Measurements from ENCODE around the gene STON1.
"Not testable (repeated sequence)": the region's sequence is repeated elsewhere in the genome, so short reads cannot be mapped to it uniquely, and the experiment has no call there.

The STON1 gene

GRCh38 chr2:48511849-48512470, 18.0 kb upstream of the STON1 start:
- TF ChIP-seq CTCF (IDR thresholded peaks at IDR 0.05; ENCODE audit: control insufficient read depth, extremely low read depth, insufficient read depth): no peak
- no peak overlapping the region for H3K4me3 ChIP-seq (ENCODE audit: low read depth, low read length)
- DNase-seq (ENCODE audit: low read depth): no peak

DNA sequence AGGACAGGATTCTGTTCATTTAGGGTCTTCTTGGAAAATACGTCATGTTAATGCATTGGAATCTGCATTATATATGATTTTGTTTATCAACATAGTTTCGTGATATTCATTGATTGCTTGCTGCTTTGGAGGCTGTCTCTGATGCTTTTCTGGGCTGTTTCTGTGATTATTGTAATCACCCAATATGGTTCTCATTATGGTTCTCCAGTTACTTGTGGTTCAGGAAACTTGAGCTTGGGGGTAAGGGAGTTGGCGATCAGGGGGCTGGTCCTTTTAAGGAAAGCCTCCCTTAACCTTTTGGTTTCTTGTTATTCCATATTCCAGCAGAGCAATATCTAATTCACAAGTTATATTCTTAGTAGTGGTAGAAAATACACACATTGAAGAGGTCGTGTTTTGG, 17.4 kb upstream of the STON1 start:
- H3K4me3 ChIP-seq (ENCODE audit: low read depth, low read length): no peak overlapping the region
- no peak for TF ChIP-seq CTCF (IDR thresholded peaks at IDR 0.05; ENCODE audit: control insufficient read depth, extremely low read depth, insufficient read depth)
- no peak for DNase-seq (ENCODE audit: low read depth)

- DNase-seq (ENCODE audit: low read depth): no peak
- TF ChIP-seq CTCF (IDR thresholded peaks at IDR 0.05; ENCODE audit: control insufficient read depth, extremely low read depth, insufficient read depth): no peak
- H3K4me3 ChIP-seq (ENCODE audit: low read depth, low read length): no peak overlapping the region
Measured at GRCh38 chr2:48514348-48515003, 15.5 kb upstream of the STON1 start.

DNA sequence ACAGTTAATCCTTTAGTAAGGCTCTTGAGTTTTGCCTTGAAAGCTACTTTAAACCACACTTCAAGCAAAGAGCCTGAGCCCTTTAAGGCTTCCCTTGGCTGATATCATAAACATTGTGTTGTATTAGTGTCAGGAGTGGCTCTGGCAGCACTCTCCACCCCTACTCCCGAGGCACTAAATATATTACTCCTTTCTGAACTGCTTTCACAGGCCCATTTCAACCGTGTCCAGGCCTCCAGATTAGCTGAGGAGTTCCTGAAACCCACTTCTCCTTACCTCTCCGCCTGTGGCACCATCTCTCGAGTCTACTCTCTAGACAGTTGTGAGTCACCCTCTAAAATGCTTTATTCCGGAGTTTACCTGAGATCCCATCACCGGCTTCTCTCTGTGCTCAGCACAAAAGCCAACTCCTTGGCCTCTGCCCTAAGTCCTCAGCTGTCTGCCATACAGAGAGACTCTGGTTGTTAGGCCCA, 14.4 kb upstream of the STON1 start:
- DNase-seq (ENCODE audit: low read depth): no peak
- no peak for TF ChIP-seq CTCF (IDR thresholded peaks at IDR 0.05; ENCODE audit: control insufficient read depth, extremely low read depth, insufficient read depth)
- no peak overlapping the region for H3K4me3 ChIP-seq (ENCODE audit: low read depth, low read length)

DNA sequence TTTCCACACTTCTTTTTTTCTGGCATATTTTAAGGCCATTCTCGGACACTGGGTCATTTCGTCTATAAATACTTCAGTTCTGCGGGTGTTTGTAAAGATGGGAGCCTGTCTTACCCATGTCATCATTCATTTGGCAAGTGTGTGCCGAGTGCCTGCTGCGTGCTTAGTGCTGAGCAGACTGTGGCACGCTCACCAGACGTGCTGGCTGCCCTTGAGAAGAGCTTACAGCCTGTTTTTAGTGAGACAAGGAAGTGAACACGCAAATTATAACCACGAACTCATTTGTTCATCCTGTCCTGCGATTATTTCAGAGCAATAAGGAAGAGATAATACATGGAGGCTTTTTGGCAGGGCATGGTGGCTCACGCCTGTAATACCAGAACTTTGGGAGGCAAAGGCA, 10.4 kb upstream of the STON1 start:
- TF ChIP-seq CTCF (IDR thresholded peaks at IDR 0.05; ENCODE audit: control insufficient read depth, extremely low read depth, insufficient read depth): no peak
- no peak overlapping the region for H3K4me3 ChIP-seq (ENCODE audit: low read depth, low read length)
- no peak for DNase-seq (ENCODE audit: low read depth)

GRCh38 chr2:48524756-48525155, 5.2 kb upstream of the STON1 start:
- not testable (repeated sequence) for DNase-seq (ENCODE audit: low read depth); H3K4me3 ChIP-seq (ENCODE audit: low read depth, low read length)

DNA sequence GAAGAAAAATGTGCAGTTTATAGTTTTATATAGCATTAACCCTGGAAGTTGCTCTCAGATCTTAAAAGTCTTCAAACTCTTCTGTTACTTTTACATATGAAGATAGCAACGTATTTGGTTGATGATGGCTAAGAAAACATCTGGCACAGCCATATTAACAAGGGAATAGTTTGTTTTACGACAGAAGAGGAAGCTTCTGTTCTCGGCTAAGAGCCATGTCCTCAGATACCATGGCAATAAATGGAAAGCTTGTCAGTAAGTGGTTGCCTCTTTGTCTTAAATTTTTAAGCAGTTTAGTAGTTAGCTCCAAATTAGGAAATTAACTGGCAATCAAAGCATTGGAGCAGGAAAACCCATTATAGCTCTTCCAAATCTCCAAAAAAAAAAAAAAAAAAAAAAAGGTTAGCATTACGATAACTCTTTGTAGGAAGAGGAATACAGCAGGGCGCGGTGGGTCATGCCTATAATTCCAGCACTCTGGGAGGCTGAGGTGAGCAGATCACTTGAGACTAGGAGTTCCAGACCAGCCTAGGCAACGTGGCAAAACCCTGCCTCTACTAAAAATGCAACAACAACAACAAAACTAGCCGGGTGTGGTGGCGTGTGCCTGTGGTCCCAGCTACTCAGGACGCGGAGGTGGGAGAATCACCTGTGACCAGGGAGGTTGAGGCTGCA, 4.5 kb upstream of the STON1 start:
- DNase-seq (ENCODE audit: low read depth): peak; percentile 55
- no peak overlapping the region for H3K4me3 ChIP-seq (ENCODE audit: low read depth, low read length)
- TF ChIP-seq CTCF (IDR thresholded peaks at IDR 0.05; ENCODE audit: control insufficient read depth, extremely low read depth, insufficient read depth): no peak

Data from LNCaP clone FGC (cell line).